IPS-NIHi11 (cell line): Measurements from ENCODE around the gene AIPL1.
A peak's percentile ranks its signal among the peaks of the same experiment; 100 is the strongest.

Source experiments
- DNase-seq: peaks from one replicate; pipeline ENCODE4 v3.0.0; 2012; ENCODE audit warnings: mixed read lengths, low spot score

AIPL1 gene

GRCh38 chr17:6465206-6466003, 30.5 kb upstream of the AIPL1 start:
- no peak for DNase-seq

GRCh38 chr17:6464446-6465041, 29.6 kb upstream of the AIPL1 start:
- DNase-seq, result no peak

GRCh38 chr17:6463616-6464445, 28.9 kb upstream of the AIPL1 start:
- no peak for DNase-seq

- no peak for DNase-seq
Measured at GRCh38 chr17:6462692-6463091, 27.8 kb upstream of the AIPL1 start.

GRCh38 chr17:6461792-6462524, 27.0 kb upstream of the AIPL1 start:
- peak; percentile 68 for DNase-seq

GRCh38 chr17:6461246-6461645, 26.3 kb upstream of the AIPL1 start:
- DNase-seq, result no peak

- no peak for DNase-seq
Measured at GRCh38 chr17:6460531-6461161, 25.7 kb upstream of the AIPL1 start.

GRCh38 chr17:6458460-6458950, 23.6 kb upstream of the AIPL1 start:
- DNase-seq, result no peak

GRCh38 chr17:6457688-6458459, 23.0 kb upstream of the AIPL1 start:
- no peak for DNase-seq

GRCh38 chr17:6456914-6457687, 22.2 kb upstream of the AIPL1 start:
- DNase-seq, result no peak

GRCh38 chr17:6456321-6456720, 21.4 kb upstream of the AIPL1 start:
- DNase-seq, result no peak

- peak; percentile 63 for DNase-seq
Measured at GRCh38 chr17:6455321-6455705, 20.4 kb upstream of the AIPL1 start.

- peak; percentile 59 for DNase-seq
Measured at GRCh38 chr17:6454495-6455320, 19.8 kb upstream of the AIPL1 start.

GRCh38 chr17:6453279-6454024, 18.5 kb upstream of the AIPL1 start:
- DNase-seq, result no peak

GRCh38 chr17:6452471-6453266, 17.7 kb upstream of the AIPL1 start:
- DNase-seq, result no peak

GRCh38 chr17:6450926-6451832, 16.3 kb upstream of the AIPL1 start:
- DNase-seq, result no peak
